ENCODE measurements around the gene MCMBP.
A peak's percentile ranks its signal among the peaks of the same experiment; 100 is the strongest.
"Not testable (repeated sequence)": the region's sequence is repeated elsewhere in the genome, so short reads cannot be mapped to it uniquely, and the experiment has no call there.

The MCMBP gene

GRCh38 chr10:119872860-119873681 lies 428 bp upstream of the MCMBP start:
- DNase-seq, result peak; percentile 89

DNA sequence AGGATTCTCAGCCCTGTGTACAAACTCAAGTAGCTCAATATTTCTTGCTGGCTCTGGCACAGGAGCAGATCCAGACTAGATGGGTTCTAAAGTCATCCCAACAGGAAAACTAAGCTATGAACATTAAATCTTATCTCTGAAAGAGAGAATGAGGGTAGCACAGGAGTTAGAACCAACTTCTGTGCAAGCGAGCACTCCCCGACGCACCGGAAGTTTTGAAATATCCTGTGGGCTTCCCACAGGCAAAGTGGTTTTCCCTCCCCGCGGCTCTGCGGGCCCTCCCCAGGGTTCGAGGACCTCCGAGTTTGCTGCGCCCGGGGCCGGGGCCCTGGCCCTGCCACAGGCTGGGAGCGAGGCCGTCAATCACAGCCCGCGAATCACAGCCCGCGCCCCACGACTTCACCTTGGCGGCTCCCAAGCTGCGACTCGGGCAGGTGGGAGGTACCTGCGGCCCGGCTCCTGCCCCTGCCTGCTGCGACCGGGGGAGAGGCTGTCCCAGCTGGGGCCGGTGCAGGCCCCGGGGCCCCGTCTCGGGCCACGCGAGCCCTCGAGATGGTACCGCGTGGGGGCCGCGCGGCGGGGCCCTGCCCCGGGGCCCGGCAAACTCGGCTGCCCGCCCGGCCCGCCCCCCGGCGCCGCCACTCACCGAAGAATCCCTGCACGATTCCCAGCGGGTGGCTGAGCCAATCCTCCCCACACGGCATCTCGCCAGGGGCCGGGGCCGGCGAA lies 598 bp downstream of the MCMBP start:
- DNase-seq, result peak; percentile 84

DNA sequence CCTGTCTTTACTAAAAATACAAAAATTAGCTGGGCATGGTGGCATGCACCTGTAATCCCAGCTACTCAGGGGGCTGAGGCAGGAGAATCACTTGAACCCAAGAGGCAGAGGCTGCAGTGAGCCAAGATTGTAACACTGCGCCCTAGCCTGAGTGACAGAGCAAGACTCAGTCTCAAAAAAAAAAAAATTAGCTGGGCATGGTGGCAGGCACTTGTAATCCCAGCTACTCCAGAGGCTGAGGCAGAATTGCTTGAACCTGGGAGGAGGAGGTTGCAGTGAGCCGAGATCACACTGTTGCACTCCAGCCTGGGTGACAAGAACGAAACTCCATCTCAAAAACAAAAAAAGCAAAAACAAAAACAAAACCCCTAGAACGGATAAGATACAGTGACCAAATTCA lies 3.2 kb downstream of the MCMBP start:
- not testable (repeated sequence) for DNase-seq

DNA sequence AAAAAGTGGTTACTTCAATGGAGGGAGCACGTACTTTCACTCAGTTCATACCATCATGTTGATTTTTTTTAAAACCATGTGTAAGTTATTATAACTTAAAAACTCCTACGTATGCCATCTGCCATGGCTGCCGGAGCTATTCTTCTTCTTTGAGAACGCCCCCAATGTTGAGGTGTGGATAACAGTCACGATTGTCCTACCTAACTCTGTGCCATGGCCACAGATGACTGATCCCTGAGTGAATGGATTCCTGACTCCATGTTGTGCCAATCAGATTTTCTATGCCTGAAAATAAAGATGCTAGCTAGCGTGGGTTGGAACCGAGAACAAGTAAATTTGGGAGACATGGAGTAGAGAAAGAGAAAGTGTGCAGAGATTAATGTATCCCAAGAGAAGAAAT lies 5.3 kb downstream of the MCMBP start:
- no peak for DNase-seq

DNA sequence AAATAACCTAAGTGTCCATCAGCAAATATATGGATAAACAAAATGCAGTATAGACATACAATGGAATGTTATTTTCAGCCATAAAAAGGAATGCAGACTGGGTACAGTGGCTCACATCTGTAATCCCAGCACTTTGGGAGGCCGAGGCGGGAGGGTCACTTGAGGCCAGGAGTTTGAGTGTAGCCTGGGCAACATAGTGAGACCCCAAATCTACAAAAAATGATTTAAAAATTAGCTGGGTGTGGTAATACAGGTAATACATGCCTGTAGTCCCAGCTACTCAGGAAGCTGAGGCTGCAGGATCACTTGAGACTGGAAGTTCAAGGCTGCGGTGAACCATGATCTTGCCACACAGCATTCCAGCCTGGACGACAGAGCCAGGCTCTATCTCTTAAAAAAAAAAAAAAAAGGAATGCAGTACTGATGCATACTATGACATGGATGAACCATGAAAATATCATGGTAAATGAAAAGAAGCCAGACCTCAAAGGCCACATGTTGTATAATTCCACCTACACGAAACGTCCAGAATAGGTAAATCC lies 6.9 kb downstream of the MCMBP start:
- no peak for DNase-seq

GRCh38 chr10:119863951-119864565 lies 8.6 kb downstream of the MCMBP start:
- DNase-seq, result no peak

GRCh38 chr10:119862524-119862923 lies 10.1 kb downstream of the MCMBP start:
- DNase-seq, result no peak

GRCh38 chr10:119860866-119861607 lies 11.6 kb downstream of the MCMBP start:
- no peak for DNase-seq

- DNase-seq, result no peak
Observed at GRCh38 chr10:119859420-119860258, 13.0 kb downstream of the MCMBP start.

- no peak for DNase-seq
Observed at GRCh38 chr10:119858063-119858462, 14.6 kb downstream of the MCMBP start.

DNA sequence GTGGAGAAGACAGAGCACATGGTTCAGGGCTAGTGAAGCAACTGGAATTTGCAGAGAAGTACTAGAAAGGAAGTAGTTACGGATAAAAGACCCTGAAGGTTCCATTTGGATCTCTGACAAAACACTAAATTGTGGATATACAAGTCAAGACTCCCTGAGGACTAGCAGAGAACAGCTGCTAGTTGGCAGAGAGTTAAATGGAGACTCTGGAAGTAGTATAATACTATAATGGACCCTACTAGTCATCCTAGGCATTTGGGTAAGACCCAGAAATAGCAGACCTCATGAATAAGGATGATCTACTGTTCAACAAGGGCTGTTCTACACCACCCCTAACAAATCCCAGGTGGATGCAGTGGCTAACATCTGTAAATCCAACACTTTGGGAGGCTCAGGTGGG lies 19.1 kb downstream of the MCMBP start:
- no peak for DNase-seq

DNA sequence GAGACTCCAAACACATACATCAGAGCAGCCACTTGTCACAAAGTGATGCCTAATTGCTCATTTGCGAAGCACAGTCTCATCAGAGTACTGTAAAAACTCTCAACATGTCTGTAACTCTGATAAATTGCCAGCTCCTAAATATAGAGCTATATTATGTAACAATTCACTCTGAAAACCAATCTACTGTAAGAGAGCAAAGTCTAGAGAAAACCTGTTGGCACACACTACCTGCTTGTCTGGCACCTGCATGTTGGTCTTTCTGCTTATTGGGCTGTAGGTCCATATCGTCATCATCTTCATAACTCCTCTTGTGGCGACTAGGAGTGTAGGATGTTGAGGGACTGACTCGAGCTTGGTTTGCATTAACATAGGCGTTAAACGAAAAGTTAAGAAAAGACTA lies 19.8 kb downstream of the MCMBP start:
- DNase-seq, result no peak

DNA sequence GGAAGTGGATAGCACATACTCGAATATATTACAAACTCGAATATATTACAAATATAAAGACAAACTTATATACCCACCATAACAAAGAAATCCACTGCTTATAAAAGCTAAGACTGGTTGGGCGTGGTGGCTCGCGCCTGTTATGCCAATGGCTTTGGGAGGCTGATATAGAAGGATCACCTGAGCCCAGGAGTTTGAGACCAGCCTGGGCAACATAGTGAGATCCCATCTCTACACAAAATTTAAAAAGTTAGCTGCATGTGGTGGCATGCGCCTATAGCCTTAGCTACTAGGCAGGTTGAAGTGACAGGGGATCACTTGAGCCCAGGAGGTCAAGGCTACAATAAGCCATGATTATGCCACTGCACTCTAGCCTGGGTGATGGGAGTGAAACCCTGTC lies 20.4 kb downstream of the MCMBP start:
- DNase-seq, result no peak

DNA sequence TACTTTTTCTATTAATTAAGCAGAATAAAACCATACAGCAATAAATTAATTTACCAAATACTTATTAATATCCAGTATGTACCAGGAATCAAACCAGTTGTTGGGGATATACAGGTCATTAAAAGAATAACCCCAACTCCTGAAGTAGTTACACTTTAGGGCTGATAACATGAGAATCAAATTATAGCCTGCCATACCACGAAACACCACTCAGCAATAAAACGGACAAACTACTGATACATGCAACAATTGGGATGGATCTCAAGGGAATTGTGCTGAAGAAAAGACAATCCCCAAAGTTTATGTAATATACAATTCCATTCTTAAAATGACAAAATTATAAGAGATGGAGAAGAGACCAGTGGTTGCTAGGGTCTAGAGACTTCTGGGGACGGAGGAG lies 22.7 kb downstream of the MCMBP start:
- no peak for DNase-seq

GRCh38 chr10:119849031-119849789 lies 23.4 kb downstream of the MCMBP start:
- DNase-seq, result no peak

DNA sequence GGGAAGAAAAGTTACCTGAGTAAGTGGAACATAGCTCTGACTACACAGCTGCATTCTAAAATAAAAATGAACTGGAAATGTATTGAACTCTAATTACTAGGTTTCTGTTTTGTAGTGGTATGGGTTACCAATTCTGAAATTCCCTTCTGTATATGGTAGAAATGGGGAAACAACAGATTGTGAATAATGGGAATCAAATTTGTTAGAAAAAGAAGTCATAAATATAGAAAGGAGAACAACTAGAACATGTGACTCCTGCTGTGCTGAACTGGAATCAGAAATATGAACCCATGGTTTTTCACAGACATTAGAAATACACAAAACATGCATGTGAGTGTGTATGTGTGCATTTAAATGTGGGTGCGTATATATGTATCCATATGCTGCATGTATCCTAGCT lies 27.0 kb downstream of the MCMBP start:
- DNase-seq, result no peak

DNA sequence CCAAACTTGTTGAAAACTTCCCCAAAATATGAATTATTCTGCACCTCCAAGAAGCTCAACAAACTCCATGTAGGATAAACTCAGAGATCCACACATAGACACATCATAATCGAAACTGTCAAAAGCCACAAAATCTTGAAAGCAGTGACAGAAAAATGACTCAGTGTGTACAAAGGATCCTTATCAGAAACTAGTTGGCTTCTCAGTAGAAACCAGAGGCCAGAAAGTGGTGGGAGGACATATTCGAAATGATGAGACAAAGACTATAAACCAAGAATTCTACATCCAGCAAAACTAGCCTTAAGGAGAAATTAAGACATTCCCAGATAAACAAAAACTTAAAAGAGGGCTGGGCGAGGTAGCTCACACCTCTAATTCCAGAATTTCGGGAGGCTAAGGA lies 38.5 kb downstream of the MCMBP start:
- DNase-seq, result no peak

DNA sequence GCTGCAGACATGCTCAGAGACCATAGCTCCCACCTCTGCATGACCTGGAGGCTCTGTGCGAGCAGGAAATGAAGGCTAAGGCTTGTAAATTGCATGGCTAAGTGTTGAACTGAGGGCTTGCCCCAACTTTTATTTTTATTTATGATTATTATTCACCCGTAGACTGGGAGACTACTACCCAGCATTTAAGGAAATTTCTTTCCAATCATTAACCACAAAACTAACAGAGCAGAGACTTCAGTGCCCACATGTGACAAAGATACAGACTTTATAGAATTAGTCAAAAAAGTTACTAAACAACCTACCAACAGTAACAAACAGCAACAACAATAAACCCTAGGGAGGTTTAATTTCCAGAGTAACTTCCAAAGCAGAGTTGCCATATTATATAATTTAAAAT lies 39.7 kb downstream of the MCMBP start:
- DNase-seq, result no peak

DNA sequence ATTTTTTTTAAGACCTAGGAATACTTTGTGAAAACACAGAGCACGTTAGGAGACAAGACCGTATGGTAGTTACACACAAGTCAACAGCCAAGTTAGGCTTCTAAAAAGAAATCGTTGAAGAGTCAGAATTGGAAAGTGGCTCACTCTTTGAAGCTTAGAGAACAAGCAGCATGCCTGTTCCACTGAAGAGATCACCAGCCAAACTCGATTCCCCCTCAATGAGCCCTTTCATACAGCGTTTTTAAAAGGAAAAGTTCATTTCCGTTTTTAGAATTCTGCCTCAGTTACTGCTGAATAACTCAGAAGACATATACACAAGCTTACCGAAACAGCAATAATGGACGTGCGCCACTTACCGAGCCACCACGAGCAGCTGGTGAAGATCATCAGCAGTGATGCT lies 41.0 kb downstream of the MCMBP start:
- DNase-seq, result no peak

DNA sequence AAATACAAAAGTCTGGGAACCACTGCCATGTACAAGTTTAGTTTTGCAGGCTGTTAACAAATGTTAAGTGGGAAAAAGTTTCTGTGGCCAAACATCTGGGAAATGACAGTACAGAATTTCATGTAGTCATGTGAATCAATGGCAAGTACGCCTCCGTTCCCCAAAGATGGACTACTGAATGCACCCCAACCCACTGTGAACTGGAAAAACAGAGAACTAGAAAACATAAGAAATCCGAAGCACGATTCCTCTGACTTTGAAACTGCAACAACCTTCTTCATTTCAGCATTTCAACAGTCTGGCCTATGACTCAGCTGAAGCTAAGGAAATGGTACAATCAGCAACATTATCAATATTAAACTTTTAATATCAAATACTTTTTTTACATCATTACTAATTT lies 41.8 kb downstream of the MCMBP start:
- DNase-seq, result no peak

GRCh38 chr10:119829429-119829828 lies 43.2 kb downstream of the MCMBP start:
- DNase-seq, result no peak
